ENCODE data around the gene BMP7. TPM values are rescaled to one million over a fixed set of nuclear protein-coding genes. Genes with fewer than 3 reads are reported as not detected.

BMP7 gene
- total and polyA plus RNA-seq, 9 of the 15 experiments (the other 6 are each of a cell fraction or from before 2014, with no cell fraction given), result 0.18 TPM; not detected in 8

GRCh38 chr20:57219071-57219677, 47.3 kb downstream of the BMP7 start:
- intact Hi-C loops (cut with micrococcal nuclease), result no loop called here
- Histone ChIP-seq H3K27ac (ENCODE audit: extremely low read depth, low read depth, low read length) (no peak overlapping the region), H3K36me3 (ENCODE audit: control insufficient read depth, insufficient read depth, low read length) (no peaks in the 10 kb centered on the region), H3K27me3 (ENCODE audit: control insufficient read depth in 2 of 2, insufficient read depth in 2 of 2, low read length in 2 of 2) (peaks cover 2 to 79% of the 10 kb centered on the region in 2 experiments; a peak in 3 of 5 replicates), H3K9ac (ENCODE audit: insufficient read depth in 1 of 2, low read depth in 2 of 2, low read length in 2 of 2) (no peak overlapping the region), H3K4me3 (no peak overlapping the region), H3K9me1 (ENCODE audit: control insufficient read depth, insufficient read depth, low read length) (no peaks in the 10 kb centered on the region), H3K4me1 (replicated peaks in 1 of 2; ENCODE audit: control insufficient read depth in 2 of 2, insufficient read depth in 2 of 2, low read length in 2 of 2) (no peaks in the 10 kb centered on the region), H2AFZ (ENCODE audit: low read depth, low read length) (no peak overlapping the region), H3K79me2 (ENCODE audit: control insufficient read depth, insufficient read depth, low read length) (no peaks in the 10 kb centered on the region), H3K4me2 (ENCODE audit: insufficient read depth, low read length) (no peak overlapping the region), H3K9me3 (replicated peaks; ENCODE audit: control insufficient read depth, insufficient read depth, low read depth, low read length) (no peaks in the 10 kb centered on the region), H4K20me1 (replicated peaks; ENCODE audit: control insufficient read depth, insufficient read depth, low read length) (0 out of 2 replicates have a peak, but pooled peaks cover 4% of the 10 kb centered on the region)
- DNase-seq (ENCODE audit: extremely low read depth in 1 of 4, low spot score in 3 of 4) (no peak), FAIRE-seq (no peak), ATAC-seq (no peak)
- in situ Hi-C loops (cut with MboI), result no loop called here
- no TSS peak for BruUV-seq (replicated peaks)
- POLR2A ChIA-PET, result interaction anchor here (0.6 to 1.4 kb wide), 4 partner anchors 12 to 73 kb away, joined by 3 to 5 read pairs (median 4); no protein-coding TSS in a partner anchor
- CTCF ChIA-PET (ENCODE audit: low intra/inter-chr PET ratio), result no interaction called here
- TF ChIP-seq ZBTB11 (CRISPR knock-in tag; IDR thresholded peaks at IDR 0.05) (peak in 1 of 3 experiments; percentile 73; a peak in 2 of 6 replicates), HES1 (IDR thresholded peaks at IDR 0.05; ENCODE audit: low read depth) (no peak), EWSR1 (IDR thresholded peaks at IDR 0.05; ENCODE audit: borderline replicate concordance, low read depth, partially characterized antibody) (peak; percentile 90)
- 2% methylated on average over 11 of the region's 11 CpGs for WGBS (ENCODE audit: insufficient coverage, low coverage, missing lambda C conversion rate)

Data from K562 (cell line).